GM18508 (cell line): ENCODE data around the gene GADL1.

Experiments used
- ATAC-seq: cut with Tn5 transposase; IDR thresholded peaks from one replicate; pipeline ENCODE4 v1.9.1; 2021; ENCODE audit warnings: moderate number of reproducible peaks; ENCODE audit not compliant: insufficient read depth, unreplicated experiment

GADL1 gene

DNA sequence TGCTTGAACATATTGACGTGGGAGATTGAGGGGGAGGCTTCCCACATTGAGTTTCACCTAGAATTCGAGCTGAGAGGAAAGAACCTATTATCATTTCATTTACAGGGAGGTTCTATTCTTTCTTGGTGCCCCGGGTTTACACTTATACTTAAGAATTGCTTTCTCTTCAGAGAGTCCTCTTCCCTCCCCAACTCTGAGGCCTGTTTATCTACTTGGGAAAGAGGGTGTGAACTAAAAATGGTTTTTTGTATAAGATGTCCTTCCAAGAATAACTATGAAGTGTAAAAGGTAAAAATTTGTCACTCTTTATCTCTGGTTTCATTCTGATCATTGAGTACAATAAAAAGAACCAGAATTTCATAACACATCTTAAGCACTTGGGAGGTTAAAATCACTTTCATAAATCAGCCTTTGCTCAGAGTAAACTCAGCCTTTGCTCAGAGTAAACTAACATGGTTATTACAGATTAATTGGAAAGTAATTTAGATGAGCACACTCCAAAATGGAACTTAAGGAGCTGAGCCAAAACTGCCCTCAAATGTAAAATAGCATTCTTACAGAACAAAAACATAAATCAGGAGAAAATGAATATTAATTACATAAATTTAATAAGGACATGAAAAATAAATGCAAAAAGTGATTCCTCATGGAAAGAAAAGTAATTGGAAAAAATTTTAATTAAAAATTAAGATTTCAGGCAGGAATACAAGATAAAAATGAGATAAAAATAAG is 75.2 kb downstream of the GADL1 start:
- ATAC-seq = no peak

GRCh38 chr3:30813734-30814133 is 80.7 kb downstream of the GADL1 start:
- ATAC-seq = no peak

DNA sequence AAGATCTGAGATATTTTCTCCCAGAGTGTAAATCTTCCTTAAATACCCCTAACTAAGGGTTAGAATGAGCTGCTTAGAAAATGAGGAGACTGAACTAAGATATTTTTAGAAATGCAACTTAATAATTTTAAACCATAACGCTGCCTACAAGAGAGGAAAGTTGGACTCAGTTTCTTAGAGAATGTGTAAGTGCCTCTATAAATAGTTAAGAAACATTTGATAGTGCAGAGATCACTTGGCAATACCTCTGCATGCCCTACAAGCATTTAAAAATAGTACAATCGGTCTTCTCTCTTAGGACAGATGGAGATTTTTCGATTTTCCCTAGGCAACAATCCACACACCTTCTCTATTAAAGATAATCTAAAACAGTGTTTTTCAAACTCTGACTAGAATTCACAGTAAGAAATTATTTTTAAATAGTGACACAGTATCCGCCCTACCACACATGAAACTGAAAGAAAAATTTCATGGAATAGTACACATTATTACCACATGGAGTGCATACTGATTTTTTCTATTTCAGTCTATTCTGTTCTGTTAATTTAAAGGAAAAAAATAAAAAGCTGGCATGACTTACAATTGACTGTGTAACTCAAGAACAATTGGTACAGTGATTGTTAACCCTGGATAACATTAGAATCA is 83.2 kb downstream of the GADL1 start:
- ATAC-seq = no peak

- ATAC-seq = no peak
Measured at GRCh38 chr3:30810625-30811024, 83.8 kb downstream of the GADL1 start.

DNA sequence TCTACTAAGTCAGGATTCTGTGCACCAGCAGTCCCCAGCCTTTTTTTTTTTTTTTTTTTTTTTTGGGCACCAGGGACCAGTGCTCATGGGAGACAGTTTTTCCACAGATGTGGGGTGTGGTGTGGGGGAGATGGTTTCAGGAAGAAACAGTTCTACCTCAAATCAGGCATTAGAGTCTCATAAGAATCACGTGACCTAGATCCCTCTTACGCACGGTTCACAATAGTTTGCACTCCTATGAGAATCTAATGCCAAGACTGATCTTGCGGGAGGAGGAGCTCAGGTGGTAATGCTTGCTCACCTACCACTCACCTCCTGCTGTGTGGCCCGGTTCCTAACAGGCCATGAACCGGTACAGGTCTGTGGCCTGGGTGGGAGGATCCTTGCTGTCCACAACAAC is 88.8 kb downstream of the GADL1 start:
- no peak for ATAC-seq

- ATAC-seq = no peak
Measured at GRCh38 chr3:30804984-30805383, 89.5 kb downstream of the GADL1 start.

DNA sequence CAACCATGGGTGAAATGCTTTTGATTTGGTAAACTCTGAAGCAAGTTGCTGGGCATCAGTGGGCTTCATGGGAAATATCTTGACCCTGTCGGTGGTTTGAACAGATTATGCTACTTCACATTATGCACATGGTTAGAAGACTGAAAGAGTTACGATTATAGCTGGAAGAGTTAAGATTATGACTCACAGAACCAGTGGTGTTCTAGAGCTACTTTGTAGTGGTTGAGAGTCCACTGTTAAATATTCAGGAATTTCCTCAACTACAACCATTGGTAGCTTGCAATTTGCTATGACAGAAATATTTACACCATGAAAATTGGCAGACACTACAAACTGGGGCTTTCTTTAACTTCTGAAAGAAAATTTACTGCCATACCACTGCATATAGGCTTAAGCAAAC is 99.3 kb downstream of the GADL1 start:
- ATAC-seq = no peak

- no peak for ATAC-seq
Measured at GRCh38 chr3:30793740-30794139, 100.7 kb downstream of the GADL1 start.

DNA sequence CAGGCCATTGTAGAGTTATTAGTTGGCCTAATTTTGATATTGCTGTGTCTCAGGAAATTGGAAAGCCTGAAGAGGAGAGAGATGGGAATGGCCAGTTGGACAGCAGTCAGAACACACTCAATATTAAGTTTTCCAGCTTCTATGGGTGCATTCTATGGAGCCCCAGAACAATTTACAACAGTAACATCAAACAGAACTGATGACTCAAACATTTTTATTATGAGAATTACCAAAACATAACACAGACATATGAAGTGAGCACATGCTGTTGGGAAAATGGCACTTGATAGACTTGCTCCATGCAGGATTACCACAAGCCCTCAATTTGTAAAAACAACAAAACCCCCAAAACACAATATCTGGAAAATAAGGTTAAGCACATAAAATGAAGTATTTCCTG is 104.3 kb downstream of the GADL1 start:
- no peak for ATAC-seq

GRCh38 chr3:30786365-30786764 is 108.1 kb downstream of the GADL1 start:
- ATAC-seq = no peak

DNA sequence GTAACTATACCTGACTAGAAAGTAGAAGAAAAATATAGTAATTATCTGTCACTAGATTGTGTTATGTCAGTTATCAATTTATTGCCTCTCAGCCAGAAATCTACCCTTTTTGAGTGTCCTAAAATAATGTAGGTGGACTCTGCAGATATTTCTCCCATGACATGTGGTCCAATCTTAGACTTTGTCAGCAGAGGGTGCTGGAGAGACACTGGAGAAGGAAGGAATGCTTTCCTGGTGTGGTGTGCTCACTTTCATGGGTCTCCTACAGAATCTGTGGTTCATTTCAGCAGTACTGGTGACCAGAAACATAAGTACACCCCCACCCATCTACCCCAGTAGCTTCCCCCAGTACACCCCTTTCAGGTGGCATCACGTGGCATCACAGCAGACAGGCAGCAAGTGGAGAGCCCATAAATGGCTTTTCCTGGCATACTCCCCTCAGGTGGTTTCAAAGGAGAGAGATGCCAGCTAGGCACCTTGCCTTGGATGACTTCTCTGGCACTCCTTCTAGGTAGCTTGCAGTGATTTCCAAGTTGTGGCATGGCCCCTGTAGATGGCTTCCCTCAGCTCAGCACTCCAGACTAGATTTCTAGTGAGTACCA is 114.7 kb downstream of the GADL1 start:
- no peak for ATAC-seq

GRCh38 chr3:30778933-30779332 is 115.5 kb downstream of the GADL1 start:
- no peak for ATAC-seq

DNA sequence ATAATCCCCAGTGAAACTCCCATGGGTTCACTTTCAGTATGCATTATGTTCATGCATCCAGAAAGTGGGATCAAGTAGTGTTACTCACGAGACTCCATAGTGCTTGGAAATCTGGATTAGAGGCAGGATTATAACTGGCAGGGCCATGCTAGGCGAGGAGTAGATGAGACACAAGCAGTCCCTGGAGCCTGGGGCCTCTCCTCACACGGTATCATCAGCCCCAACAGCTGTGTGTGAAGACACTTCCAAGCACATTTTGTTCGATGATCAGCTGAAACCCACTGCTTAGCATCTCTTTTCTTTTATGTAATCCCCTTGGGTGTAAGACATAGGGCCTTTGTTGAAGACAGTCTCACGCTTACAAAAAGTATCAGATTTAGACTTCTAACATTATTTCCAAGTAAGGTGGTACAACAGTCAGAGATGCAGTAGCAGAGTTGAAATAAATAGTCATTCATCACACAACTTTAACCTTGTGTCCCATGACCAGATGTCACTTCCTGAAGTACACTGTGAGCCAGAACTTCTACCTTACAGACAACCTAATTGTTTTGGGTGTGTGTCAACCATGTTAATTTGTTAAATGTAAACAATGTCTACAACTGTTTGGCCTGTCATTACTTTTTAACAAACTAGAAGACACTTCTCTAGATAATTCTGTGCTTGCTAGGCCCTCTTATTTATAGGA is 116.9 kb downstream of the GADL1 start:
- no peak for ATAC-seq

- no peak for ATAC-seq
Measured at GRCh38 chr3:30776186-30776815, 118.2 kb downstream of the GADL1 start.

DNA sequence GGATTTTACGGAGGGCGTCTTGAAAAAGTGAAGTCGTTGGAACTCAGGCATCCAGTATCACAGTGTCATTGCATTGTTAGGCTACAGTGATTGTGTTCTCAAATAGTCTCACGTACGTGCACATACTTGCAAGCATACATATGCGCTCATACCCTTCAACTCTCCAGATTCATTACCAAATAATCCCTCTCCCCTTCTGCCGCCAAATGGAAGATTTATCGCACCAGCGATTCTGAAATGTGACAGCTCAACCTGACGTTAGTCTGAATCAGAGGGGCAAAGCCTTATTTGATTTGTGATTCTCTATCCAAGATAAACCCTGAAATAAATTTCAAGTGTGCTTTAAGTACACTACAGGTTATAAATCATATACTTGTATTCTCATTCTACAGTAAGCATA is 119.4 kb downstream of the GADL1 start:
- ATAC-seq = no peak

DNA sequence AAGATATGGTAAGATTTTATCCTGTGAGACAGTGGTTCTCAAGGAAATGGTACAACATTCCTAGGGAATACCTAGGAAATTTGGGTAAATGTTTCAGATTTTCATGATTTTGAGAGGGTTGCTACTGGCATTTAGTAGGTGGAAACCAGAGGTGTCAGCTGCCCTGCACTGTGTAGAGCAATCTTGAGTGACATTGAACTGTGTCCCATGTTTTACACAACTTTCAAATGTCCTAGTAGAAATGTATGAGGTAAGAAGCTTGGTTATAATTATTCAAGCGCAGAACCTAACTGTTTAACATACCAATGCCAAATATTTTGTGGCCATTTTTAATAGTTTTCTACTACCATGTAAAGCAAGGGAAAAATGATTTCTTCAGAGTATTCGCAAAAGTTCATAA is 120.4 kb downstream of the GADL1 start:
- no peak for ATAC-seq

GRCh38 chr3:30770387-30770786 is 124.1 kb downstream of the GADL1 start:
- ATAC-seq = no peak

GRCh38 chr3:30768703-30769550 is 125.5 kb downstream of the GADL1 start:
- no peak for ATAC-seq

- ATAC-seq = no peak
Measured at GRCh38 chr3:30768046-30768445, 126.4 kb downstream of the GADL1 start.

DNA sequence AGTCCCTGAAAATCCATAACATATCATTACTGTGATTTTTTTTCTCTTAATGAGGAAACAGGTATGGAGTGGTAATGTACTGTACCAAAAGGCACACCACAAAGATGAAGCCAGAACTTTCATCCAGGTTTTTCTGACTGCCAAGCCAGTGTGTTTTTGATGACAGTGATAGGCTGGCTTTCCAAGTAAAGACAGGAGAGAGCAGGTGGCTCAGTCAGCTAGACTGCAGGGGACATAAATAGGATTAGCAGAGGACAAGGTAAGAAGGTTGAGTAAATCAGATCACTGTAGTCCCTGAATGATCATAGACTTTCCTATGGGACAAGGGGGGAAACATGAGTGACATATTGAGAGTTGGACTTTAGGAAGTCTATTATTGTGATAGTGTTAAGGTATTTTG is 127.9 kb downstream of the GADL1 start:
- no peak for ATAC-seq
